ENCODE data around the gene ATF7IP2. TPM values are rescaled to one million over a fixed set of nuclear protein-coding genes. Genes with fewer than 3 reads are reported as not detected.

The ATF7IP2 gene
- total RNA-seq, 5 donors from 2014 or later (not counting 1 experiment from before 2014, with no cell fraction given): 49.1 to 97.1 (median 56.7) TPM

DNA sequence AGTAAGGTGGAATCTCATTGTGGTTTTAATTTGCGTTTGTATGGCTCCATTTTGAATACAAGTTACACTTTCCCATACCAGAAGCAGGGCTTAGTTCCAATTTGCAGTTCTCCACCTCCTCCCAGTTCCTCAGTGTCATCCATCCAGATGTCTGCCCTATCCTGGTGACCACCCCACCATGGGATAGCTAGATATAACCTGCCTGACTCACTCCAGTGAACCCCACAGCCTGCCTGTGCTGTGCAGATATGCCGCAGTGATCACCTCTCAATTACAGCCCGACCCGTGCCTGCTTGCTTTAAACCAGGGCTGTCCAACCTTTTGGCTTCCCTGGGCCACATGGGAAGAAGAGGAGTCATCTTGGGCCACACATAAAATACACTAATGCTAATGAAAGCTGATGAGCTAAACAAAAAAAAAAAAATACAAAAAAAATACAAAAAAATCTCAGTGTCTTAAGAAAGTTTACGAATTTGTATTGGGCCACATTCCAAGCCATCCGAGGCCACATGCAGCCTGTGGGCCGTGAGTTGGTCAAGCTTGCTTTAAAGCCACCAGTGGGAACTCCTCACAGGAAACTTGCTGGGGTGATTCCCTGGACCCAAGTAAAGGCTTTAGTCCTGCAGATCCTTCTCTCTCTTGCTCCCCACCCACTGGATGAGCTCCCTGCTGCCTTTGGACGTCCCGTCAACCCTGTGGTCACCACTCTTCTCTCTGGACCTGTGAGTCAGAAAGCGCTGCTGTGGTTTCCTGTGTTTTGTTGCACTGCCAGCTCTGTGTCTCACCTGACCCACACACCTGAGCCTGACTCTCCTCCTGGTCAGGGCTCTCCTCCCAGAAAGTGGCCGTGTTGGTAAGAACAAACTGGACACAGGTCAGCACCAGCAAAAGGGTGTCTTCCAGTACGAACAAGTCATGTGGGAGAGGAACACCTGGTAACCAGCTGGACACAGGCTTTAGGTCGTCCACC lies 111.6 kb downstream of the ATF7IP2 start:
- no peaks in the 10 kb centered on the region for H3K4me1 ChIP-seq (ENCODE audit: control insufficient read depth in 1 of 2, extremely low read depth in 1 of 2, insufficient read depth in 2 of 2, low read length in 2 of 2)
- H3K27ac ChIP-seq (ENCODE audit: low read length): no peak overlapping the region
- H3K9me3 Mint-ChIP-seq: peaks cover 10 to 20% (median 17%) of the 10 kb centered on the region in 3 donors
- POLR2A ChIA-PET: interaction anchor here in 1 of 2 donors (0.5 kb wide), 1 partner anchor 1602 kb away, joined by 7 read pairs; no protein-coding TSS in a partner anchor
- CTCF ChIA-PET: interaction anchor here in 1 of 2 donors (0.6 kb wide), 1 partner anchor 236 kb away, joined by 3 read pairs; no protein-coding TSS in a partner anchor
- no peaks in the 10 kb centered on the region for H3K36me3 Mint-ChIP-seq
- peaks cover 0 to 3% of the 10 kb centered on the region in 2 experiments for H3K27me3 ChIP-seq (replicated peaks in 1 of 2; ENCODE audit: control insufficient read depth in 2 of 2, extremely low read depth in 1 of 2, insufficient read depth in 2 of 2, low read length in 1 of 2)
- no peaks in the 10 kb centered on the region for H3K9me3 ChIP-seq
- no peaks in the 10 kb centered on the region for H3K36me3 ChIP-seq (ENCODE audit: control insufficient read depth in 2 of 2, extremely low read depth in 1 of 2, insufficient read depth in 1 of 2, low read length in 1 of 2)
- no peaks in the 10 kb centered on the region for H3K27me3 Mint-ChIP-seq
- ATAC-seq (replicated peaks in 1 of 4): no peak
- H3K4me1 Mint-ChIP-seq: peaks cover 0 to 7% (median 2%) of the 10 kb centered on the region in 3 donors
- no peak for DNase-seq
- no peak overlapping the region for H3K27ac Mint-ChIP-seq
- WGBS (ENCODE audit: insufficient coverage): 76% methylated on average over 8 of the region's 13 CpGs
- no peak overlapping the region for H3K4me3 ChIP-seq (ENCODE audit: control insufficient read depth in 1 of 2, extremely low read depth in 1 of 2, low read length in 1 of 2)
- no peak overlapping the region for H3K4me3 Mint-ChIP-seq

- CTCF ChIA-PET: interaction anchor here in 1 of 2 donors (1.0 kb wide), 1 partner anchor 14 kb away, joined by 3 read pairs; no protein-coding TSS in a partner anchor
- DNase-seq: no peak
These were observed 114.7 kb downstream of the ATF7IP2 start for GRCh38 chr16:10500582-10500981.

DNA sequence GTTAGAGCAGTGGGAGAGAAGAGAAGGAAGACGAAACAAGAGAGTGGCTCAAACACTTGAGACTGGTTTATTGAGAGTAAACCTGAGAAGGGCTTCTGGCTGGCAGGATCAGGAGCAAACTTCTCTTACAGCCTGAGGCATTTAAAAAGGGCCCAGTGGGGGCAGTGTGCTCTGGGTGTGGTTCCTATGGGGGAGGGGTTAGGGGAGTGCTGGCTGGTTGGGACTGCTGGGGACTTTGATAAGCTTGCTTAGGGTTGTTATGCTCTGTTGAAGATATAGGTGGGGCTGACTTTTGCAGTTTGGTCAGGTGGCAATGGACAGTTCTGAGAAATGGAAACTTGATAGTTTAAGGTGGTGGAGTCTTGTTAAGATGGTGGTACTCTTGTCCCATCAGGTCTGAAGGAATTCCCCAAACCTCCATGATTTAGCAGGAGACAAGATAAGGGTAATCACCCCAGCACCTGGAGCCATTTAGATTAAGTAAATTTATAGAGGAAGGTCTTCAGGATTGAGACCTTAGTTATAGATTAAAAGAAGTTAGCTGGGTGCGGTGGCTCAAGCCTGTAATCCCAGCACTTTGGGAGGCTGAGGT lies 115.3 kb downstream of the ATF7IP2 start:
- H3K9me3 Mint-ChIP-seq: peaks cover 0 to under 1% (median 0%) of the 10 kb centered on the region in 3 donors
- Histone ChIP-seq H3K4me1 (ENCODE audit: control insufficient read depth in 1 of 2, extremely low read depth in 1 of 2, insufficient read depth in 2 of 2, low read length in 2 of 2) (no peaks in the 10 kb centered on the region), H3K36me3 (ENCODE audit: control insufficient read depth in 2 of 2, extremely low read depth in 1 of 2, insufficient read depth in 1 of 2, low read length in 1 of 2) (no peaks in the 10 kb centered on the region), H3K27me3 (replicated peaks in 1 of 2; ENCODE audit: control insufficient read depth in 2 of 2, extremely low read depth in 1 of 2, insufficient read depth in 2 of 2, low read length in 1 of 2) (peaks cover 0 to 3% of the 10 kb centered on the region in 2 experiments), H3K9me3 (no peaks in the 10 kb centered on the region), H3K4me3 (ENCODE audit: control insufficient read depth in 1 of 2, extremely low read depth in 1 of 2, low read length in 1 of 2) (no peak overlapping the region), H3K27ac (ENCODE audit: low read length) (no peak overlapping the region)
- no peak overlapping the region for H3K27ac Mint-ChIP-seq
- H3K27me3 Mint-ChIP-seq: no peaks in the 10 kb centered on the region
- no peaks in the 10 kb centered on the region for H3K36me3 Mint-ChIP-seq
- ChIA-PET CTCF (interaction anchor here in 1 of 2 donors (1.0 kb wide), 1 partner anchor 13 kb away, joined by 3 read pairs; no protein-coding TSS in a partner anchor), POLR2A (no interaction called here)
- no peak overlapping the region for H3K4me3 Mint-ChIP-seq
- WGBS (ENCODE audit: insufficient coverage): 86% methylated on average over 2 of the region's 2 CpGs
- peak in 1 of 4 experiments; percentile 24 for ATAC-seq (replicated peaks in 1 of 4)
- H3K4me1 Mint-ChIP-seq: peaks cover 5 to 13% (median 8%) of the 10 kb centered on the region in 3 donors
- peak in 20 of 35 experiments; percentile 2 to 34 (median 12) for DNase-seq

More at GRCh38 chr16:10500582-10500981, 114.7 kb downstream of the ATF7IP2 start:
- Histone ChIP-seq H3K27me3 (replicated peaks in 1 of 2; ENCODE audit: control insufficient read depth in 2 of 2, extremely low read depth in 1 of 2, insufficient read depth in 2 of 2, low read length in 1 of 2) (peaks cover 0 to 3% of the 10 kb centered on the region in 2 experiments), H3K4me1 (ENCODE audit: control insufficient read depth in 1 of 2, extremely low read depth in 1 of 2, insufficient read depth in 2 of 2, low read length in 2 of 2) (no peaks in the 10 kb centered on the region), H3K27ac (ENCODE audit: low read length) (no peak overlapping the region), H3K4me3 (ENCODE audit: control insufficient read depth in 1 of 2, extremely low read depth in 1 of 2, low read length in 1 of 2) (no peak overlapping the region), H3K36me3 (ENCODE audit: control insufficient read depth in 2 of 2, extremely low read depth in 1 of 2, insufficient read depth in 1 of 2, low read length in 1 of 2) (no peaks in the 10 kb centered on the region), H3K9me3 (no peaks in the 10 kb centered on the region)
- Mint-ChIP-seq H3K9me3 (peaks cover 0 to 3% (median under 1%) of the 10 kb centered on the region in 3 donors), H3K27me3 (no peaks in the 10 kb centered on the region), H3K36me3 (no peaks in the 10 kb centered on the region), H3K27ac (no peak overlapping the region), H3K4me3 (no peak overlapping the region), H3K4me1 (peaks cover 5 to 13% (median 8%) of the 10 kb centered on the region in 3 donors)
- no CpG with 5 or more reads among the region's 3 CpGs for WGBS (ENCODE audit: insufficient coverage)
- no peak for ATAC-seq (replicated peaks in 1 of 4)
- POLR2A ChIA-PET: no interaction called here

DNA sequence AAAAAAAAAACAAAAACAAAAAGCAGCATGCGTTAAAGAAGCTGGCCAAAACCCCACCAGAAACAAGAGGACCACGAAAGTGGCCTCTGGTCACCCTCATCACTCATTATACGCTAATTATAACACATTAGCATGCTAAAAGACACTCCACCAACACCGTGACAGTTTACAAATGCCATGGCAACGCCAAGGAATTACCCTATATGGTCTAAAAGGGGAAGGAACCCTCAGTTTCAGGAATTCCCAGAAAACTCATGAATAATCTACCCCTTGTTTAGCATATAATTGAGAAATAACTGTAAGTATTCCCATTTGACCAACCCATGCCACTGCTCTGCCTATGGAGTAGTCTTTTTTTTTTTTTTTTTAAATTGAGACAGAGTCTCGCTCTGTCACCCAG lies 116.9 kb downstream of the ATF7IP2 start:
- POLR2A ChIA-PET: interaction anchor here in 1 of 2 donors (0.6 kb wide), 1 partner anchor 50 kb away, joined by 3 read pairs; no protein-coding TSS in a partner anchor
- no peak overlapping the region for H3K4me3 ChIP-seq (ENCODE audit: control insufficient read depth in 1 of 2, extremely low read depth in 1 of 2, low read length in 1 of 2)

DNA sequence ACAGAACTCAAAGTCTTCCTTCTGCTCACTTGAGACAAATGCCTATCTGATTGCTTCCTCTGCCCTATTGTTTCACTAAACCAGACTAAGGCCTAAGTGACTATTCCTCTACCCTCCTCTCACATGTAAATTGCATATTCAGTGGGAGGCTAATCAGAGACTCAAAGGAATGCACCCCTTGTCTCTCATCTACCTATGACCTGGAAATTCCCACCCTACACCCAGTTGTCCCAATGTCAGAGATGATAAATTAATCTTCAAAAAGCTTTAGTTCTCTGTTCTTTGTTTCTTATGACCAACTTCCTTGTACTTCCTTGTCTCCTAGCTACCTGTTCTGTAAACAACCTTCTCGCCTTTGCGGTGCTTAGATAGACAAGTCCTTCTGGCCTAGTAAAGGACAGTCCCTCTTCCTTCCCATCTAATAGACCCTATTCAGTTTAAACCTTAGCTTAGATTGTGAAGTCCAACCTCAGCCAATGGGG lies 118.6 kb downstream of the ATF7IP2 start:
- Histone ChIP-seq H3K36me3 (ENCODE audit: control insufficient read depth in 2 of 2, extremely low read depth in 1 of 2, insufficient read depth in 1 of 2, low read length in 1 of 2) (no peaks in the 10 kb centered on the region), H3K27me3 (replicated peaks in 1 of 2; ENCODE audit: control insufficient read depth in 2 of 2, extremely low read depth in 1 of 2, insufficient read depth in 2 of 2, low read length in 1 of 2) (no peaks in the 10 kb centered on the region), H3K4me3 (ENCODE audit: control insufficient read depth in 1 of 2, extremely low read depth in 1 of 2, low read length in 1 of 2) (no peak overlapping the region), H3K4me1 (ENCODE audit: control insufficient read depth in 1 of 2, extremely low read depth in 1 of 2, insufficient read depth in 2 of 2, low read length in 2 of 2) (no peaks in the 10 kb centered on the region), H3K27ac (ENCODE audit: low read length) (no peak overlapping the region), H3K9me3 (no peaks in the 10 kb centered on the region)
- DNase-seq (no peak), ATAC-seq (replicated peaks in 1 of 4) (peak in 1 of 4 experiments; percentile 29)
- H3K36me3 Mint-ChIP-seq: no peaks in the 10 kb centered on the region
- no CpG with 5 or more reads among the region's 2 CpGs for WGBS (ENCODE audit: insufficient coverage)
- peak overlapping the region in 1 of 2 donors; percentile 23 for H3K27ac Mint-ChIP-seq
- H3K4me1 Mint-ChIP-seq: peaks cover 6 to 13% (median 8%) of the 10 kb centered on the region in 3 donors
- ChIA-PET CTCF (interaction anchor here (0.6 to 1.8 kb wide), 6 partner anchors 10 to 336 kb away, joined by 3 to 4 read pairs (median 3); no protein-coding TSS in a partner anchor), POLR2A (interaction anchor here in 1 of 2 donors (0.5 kb wide), 1 partner anchor 113 kb away, joined by 11 read pairs; no protein-coding TSS in a partner anchor)
- peaks cover 0 to 2% of the 10 kb centered on the region in 2 donors for H3K27me3 Mint-ChIP-seq
- H3K4me3 Mint-ChIP-seq: no peak overlapping the region
- H3K9me3 Mint-ChIP-seq: no peaks in the 10 kb centered on the region

More for the DNA sequence above, 116.9 kb downstream of the ATF7IP2 start:
- Mint-ChIP-seq H3K36me3 (no peaks in the 10 kb centered on the region), H3K27me3 (peaks cover 0 to 2% of the 10 kb centered on the region in 2 donors), H3K9me3 (no peaks in the 10 kb centered on the region), H3K4me1 (peaks cover 5 to 13% (median 8%) of the 10 kb centered on the region in 3 donors), H3K4me3 (no peak overlapping the region), H3K27ac (no peak overlapping the region)
- Histone ChIP-seq H3K4me1 (ENCODE audit: control insufficient read depth in 1 of 2, extremely low read depth in 1 of 2, insufficient read depth in 2 of 2, low read length in 2 of 2) (no peaks in the 10 kb centered on the region), H3K9me3 (no peaks in the 10 kb centered on the region), H3K36me3 (ENCODE audit: control insufficient read depth in 2 of 2, extremely low read depth in 1 of 2, insufficient read depth in 1 of 2, low read length in 1 of 2) (no peaks in the 10 kb centered on the region), H3K27me3 (replicated peaks in 1 of 2; ENCODE audit: control insufficient read depth in 2 of 2, extremely low read depth in 1 of 2, insufficient read depth in 2 of 2, low read length in 1 of 2) (no peaks in the 10 kb centered on the region), H3K27ac (ENCODE audit: low read length) (no peak overlapping the region)
- no CpG with 5 or more reads among the region's 6 CpGs for WGBS (ENCODE audit: insufficient coverage)
- no peak for ATAC-seq (replicated peaks in 1 of 4)
- CTCF ChIA-PET: interaction anchor here in 1 of 2 donors (0.6 kb wide), 1 partner anchor 302 kb away, joined by 3 read pairs; no protein-coding TSS in a partner anchor
- DNase-seq: no peak

Data from T-cell (primary cell).